Measurements from ENCODE around the gene C4orf50. TPM values are rescaled to one million over a fixed set of nuclear protein-coding genes. Genes with fewer than 3 reads are reported as not detected.
"Not testable (repeated sequence)": the region's sequence is repeated elsewhere in the genome, so short reads cannot be mapped to it uniquely, and the experiment has no call there.

C4orf50 gene
- total RNA-seq, 1 donor from 2014 or later: 0.05 TPM

DNA sequence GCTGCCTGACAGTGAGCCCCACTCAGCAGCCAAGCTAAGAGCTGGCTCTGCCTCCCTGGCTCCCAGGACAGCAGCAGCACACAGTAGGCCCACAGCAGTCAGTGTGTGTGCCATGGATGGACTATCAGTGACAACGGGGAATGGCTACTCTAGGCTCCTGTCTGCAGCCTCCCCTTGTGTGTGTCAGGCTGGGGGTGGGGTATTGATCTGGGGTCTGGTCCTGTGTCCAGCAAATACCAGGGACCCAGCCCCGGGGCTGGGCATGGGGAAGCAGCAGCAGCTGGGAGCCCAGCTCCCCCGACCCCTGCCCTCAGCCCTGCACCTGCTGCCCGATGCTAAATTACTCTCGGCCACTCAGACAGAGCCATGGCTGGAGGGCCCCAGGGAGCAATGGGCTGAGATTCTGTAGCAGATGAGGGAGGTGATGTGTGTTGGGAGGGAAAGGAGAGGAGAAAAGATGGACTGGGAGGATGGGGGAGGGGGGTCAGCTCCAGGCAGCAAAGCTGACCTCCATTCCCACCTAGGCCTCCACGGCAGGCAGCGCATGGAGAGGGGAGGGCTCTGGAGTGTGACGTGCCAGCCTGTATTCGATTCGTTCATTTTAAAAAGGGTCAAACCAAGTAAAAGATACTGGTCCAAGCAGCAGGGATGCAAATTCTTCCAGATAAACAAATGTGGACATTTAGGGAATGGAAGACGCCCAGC lies 64.0 kb downstream of the C4orf50 start:
- TF ChIP-seq CTCF (IDR thresholded peaks at IDR 0.05; ENCODE audit: unreplicated experiment): no peak
- Mint-ChIP-seq H3K27ac (ENCODE audit: unreplicated experiment) (no peak overlapping the region), H3K4me1 (ENCODE audit: unreplicated experiment) (no peaks in the 10 kb centered on the region), H3K9me3 (ENCODE audit: unreplicated experiment) (no peaks in the 10 kb centered on the region), H3K4me3 (ENCODE audit: unreplicated experiment) (no peak overlapping the region), H3K36me3 (ENCODE audit: low read depth, unreplicated experiment) (no peaks in the 10 kb centered on the region), H3K27me3 (ENCODE audit: unreplicated experiment) (peaks cover 2% of the 10 kb centered on the region)
- no peak for DNase-seq (ENCODE audit: low spot score)

- Mint-ChIP-seq H3K4me1 (ENCODE audit: unreplicated experiment) (no peaks in the 10 kb centered on the region), H3K27ac (ENCODE audit: unreplicated experiment) (no peak overlapping the region), H3K36me3 (ENCODE audit: low read depth, unreplicated experiment) (no peaks in the 10 kb centered on the region), H3K27me3 (ENCODE audit: unreplicated experiment) (peaks cover 2% of the 10 kb centered on the region), H3K4me3 (ENCODE audit: unreplicated experiment) (no peak overlapping the region), H3K9me3 (ENCODE audit: unreplicated experiment) (no peaks in the 10 kb centered on the region)
- no peak for TF ChIP-seq CTCF (IDR thresholded peaks at IDR 0.05; ENCODE audit: unreplicated experiment)
- no peak for DNase-seq (ENCODE audit: low spot score)
Measured at GRCh38 chr4:5952975-5953951, 65.0 kb downstream of the C4orf50 start.

DNA sequence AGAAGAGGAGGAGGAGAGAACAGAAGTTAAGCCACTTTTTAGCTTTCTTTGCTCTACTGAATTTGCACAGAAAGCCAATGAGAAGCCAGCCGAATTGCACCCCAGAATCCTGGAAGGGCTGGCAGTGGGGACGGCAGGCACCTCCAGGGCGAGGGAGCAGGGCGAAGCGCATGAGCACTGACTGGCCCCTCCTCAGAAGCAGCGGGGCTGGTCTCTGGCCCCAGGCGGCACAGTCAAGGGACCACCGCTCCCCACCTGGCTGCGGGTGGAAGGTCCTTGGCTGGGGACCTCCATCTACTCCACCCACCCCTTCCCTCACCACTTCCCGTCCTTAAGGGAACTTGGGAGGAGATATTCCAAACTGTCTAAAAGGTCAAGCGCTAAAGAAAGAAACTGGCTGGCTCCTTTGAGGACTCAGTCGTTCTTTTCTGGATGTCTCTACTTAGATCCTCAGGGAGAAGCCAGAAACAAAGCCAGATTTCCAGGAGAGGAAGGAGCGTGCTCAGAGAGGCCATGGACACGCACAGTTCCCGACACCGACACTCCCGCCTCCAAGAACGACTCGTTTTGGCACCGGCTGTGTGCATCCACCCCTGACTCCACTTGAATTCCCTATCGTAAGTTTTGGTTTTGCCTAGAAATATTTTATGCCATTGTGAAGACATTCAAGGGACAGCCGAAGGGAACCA lies 65.8 kb downstream of the C4orf50 start:
- no peak for DNase-seq (ENCODE audit: low spot score)
- Mint-ChIP-seq H3K27me3 (ENCODE audit: unreplicated experiment) (peaks cover 2% of the 10 kb centered on the region), H3K9me3 (ENCODE audit: unreplicated experiment) (no peaks in the 10 kb centered on the region), H3K36me3 (ENCODE audit: low read depth, unreplicated experiment) (no peaks in the 10 kb centered on the region), H3K4me3 (ENCODE audit: unreplicated experiment) (no peak overlapping the region), H3K4me1 (ENCODE audit: unreplicated experiment) (no peaks in the 10 kb centered on the region), H3K27ac (ENCODE audit: unreplicated experiment) (no peak overlapping the region)
- TF ChIP-seq CTCF (IDR thresholded peaks at IDR 0.05; ENCODE audit: unreplicated experiment): no peak

DNA sequence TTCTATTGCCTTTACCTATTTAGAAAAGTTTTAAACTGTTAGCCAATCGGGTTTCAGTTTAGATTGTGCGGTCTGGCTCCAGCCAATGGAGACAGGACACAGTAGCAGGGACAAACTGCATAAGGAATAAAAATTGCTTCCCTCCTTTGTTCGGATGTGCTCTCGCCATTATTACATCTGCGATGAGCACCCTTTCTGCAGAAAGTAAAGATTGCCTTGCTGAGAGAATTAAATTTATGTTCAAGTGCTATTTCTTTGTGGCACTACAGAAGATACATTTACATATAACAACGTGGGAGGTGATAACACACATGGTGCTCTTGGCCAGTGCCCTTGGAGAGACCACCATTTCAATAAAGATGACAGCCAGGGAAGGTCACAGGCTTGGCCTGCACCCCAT lies 71.6 kb downstream of the C4orf50 start:
- H3K9me3 Mint-ChIP-seq (ENCODE audit: unreplicated experiment); H3K27me3 Mint-ChIP-seq (ENCODE audit: unreplicated experiment); H3K27ac Mint-ChIP-seq (ENCODE audit: unreplicated experiment); H3K4me3 Mint-ChIP-seq (ENCODE audit: unreplicated experiment); DNase-seq (ENCODE audit: low spot score); H3K36me3 Mint-ChIP-seq (ENCODE audit: low read depth, unreplicated experiment): not testable (repeated sequence)
- H3K4me1 Mint-ChIP-seq (ENCODE audit: unreplicated experiment): peaks cover 17% of the 10 kb centered on the region

- Mint-ChIP-seq H3K27ac (ENCODE audit: unreplicated experiment) (no peak overlapping the region), H3K9me3 (ENCODE audit: unreplicated experiment) (no peaks in the 10 kb centered on the region), H3K27me3 (ENCODE audit: unreplicated experiment) (peaks cover 6% of the 10 kb centered on the region), H3K4me3 (ENCODE audit: unreplicated experiment) (no peak overlapping the region), H3K36me3 (ENCODE audit: low read depth, unreplicated experiment) (peaks cover 9% of the 10 kb centered on the region), H3K4me1 (ENCODE audit: unreplicated experiment) (peaks cover 22% of the 10 kb centered on the region)
- DNase-seq (ENCODE audit: low spot score): no peak
- TF ChIP-seq CTCF (IDR thresholded peaks at IDR 0.05; ENCODE audit: unreplicated experiment): no peak
Measured at GRCh38 chr4:5945936-5946335, 72.3 kb downstream of the C4orf50 start.
